SK-N-SH (cell line): ENCODE data around the gene SDR9C7. TPM values are rescaled to one million over a fixed set of nuclear protein-coding genes. Genes with fewer than 3 reads are reported as not detected.
"Not testable (repeated sequence)": the region's sequence is repeated elsewhere in the genome, so short reads cannot be mapped to it uniquely, and the experiment has no call there.

Experiments
- CTCF ChIA-PET: fragments of 300-600, 350-600 bp; formaldehyde crosslinking; extraction: SDS; loops from one replicate; lab custom pipeline; 2021; lab: Yijun Ruan, JAX
- POLR2A ChIA-PET: fragments of 350-600 bp; sonication (Branson Sonifier 250); formaldehyde crosslinking; extraction: SDS; loops from one replicate; lab custom pipeline; 2020; ENCODE audit warnings: antibody characterized with exemption, inconsistent platforms; lab: Yijun Ruan, JAX
- DNase-seq: peaks from one replicate; pipeline ENCODE4 v3.0.0; 2012
- H2AFZ ChIP-seq: fragments of 200-600 bp; sonication (generic); 2 replicates; pipeline ENCODE4 v1.8.1; 2016; ENCODE audit warnings: antibody characterized with exemption, mild to moderate bottlenecking, low read depth
- H3F3A ChIP-seq: fragments of 200-600 bp; sonication (generic); replicated peaks from 2 replicates; pipeline ENCODE3; 2016; ENCODE audit warnings: antibody characterized with exemption, mild to moderate bottlenecking; ENCODE audit not compliant: insufficient read depth
- H3K27ac ChIP-seq, 2 experiments: fragments of 200-500 bp in 1 of 2; fragments of 200-600 bp in 1 of 2; sonication (Bioruptor generic) in 1 of 2; sonication (generic), shearing (Covaris generic) in 1 of 2; 2 replicates each; pipeline versions ENCODE4 v1.5.1 to v1.6.1; 2014 to 2016; ENCODE audit warnings: low read depth in 2 of 2, inconsistent platforms in 1 of 2, low read length in 1 of 2, mild to moderate bottlenecking in 1 of 2, mixed read lengths in 1 of 2
- H3K27me3 ChIP-seq: fragments of 200-600 bp; sonication (generic), shearing (Covaris generic); 2 replicates; pipeline ENCODE4 v1.6.1; 2016; ENCODE audit warnings: mixed run types; ENCODE audit not compliant: insufficient read depth
- H3K36me3 ChIP-seq, 2 experiments: fragments of 200-500 bp in 1 of 2; fragments of 200-600 bp in 1 of 2; sonication (Bioruptor generic) in 1 of 2; sonication (generic) in 1 of 2; replicated peaks in 1 of 2; 2 replicates each; pipeline versions ENCODE3 to v1.5.1; 2014 to 2016; ENCODE audit warnings: low read length in 1 of 2, mild to moderate bottlenecking in 1 of 2; ENCODE audit not compliant: insufficient read depth in 2 of 2, control insufficient read depth in 1 of 2
- H3K4me1 ChIP-seq, 2 experiments: fragments of 200-500 bp in 1 of 2; fragments of 200-600 bp in 1 of 2; sonication (Bioruptor generic) in 1 of 2; sonication (generic), shearing (Covaris generic) in 1 of 2; 2 replicates each; pipeline versions ENCODE4 v1.5.1 to v1.6.1; 2014 to 2016; ENCODE audit warnings: low read depth in 1 of 2, low read length in 1 of 2, mixed run types in 1 of 2; ENCODE audit not compliant: insufficient read depth in 2 of 2, control insufficient read depth in 1 of 2
- H3K4me2 ChIP-seq: fragments of 200-600 bp; sonication (generic), shearing (Covaris generic); 2 replicates; pipeline ENCODE4 v1.6.1; 2017; ENCODE audit warnings: mixed run types
- H3K4me3 ChIP-seq, 2 experiments: fragments of 200-500 bp in 1 of 2; fragments of 200-600 bp in 1 of 2; sonication (Bioruptor generic) in 1 of 2; sonication (generic), shearing (Covaris generic) in 1 of 2; 2 replicates each; pipeline versions ENCODE4 v1.5.1 to v1.8.1; 2014 to 2016; ENCODE audit warnings: low read depth in 2 of 2, inconsistent platforms in 1 of 2, low read length in 1 of 2, mild to moderate bottlenecking in 1 of 2, mixed read lengths in 1 of 2, moderate library complexity in 1 of 2
- H3K79me2 ChIP-seq: fragments of 200-600 bp; sonication (generic); 2 replicates; pipeline ENCODE4 v1.8.1; 2017; ENCODE audit warnings: mild to moderate bottlenecking; ENCODE audit not compliant: insufficient read depth
- H3K9ac ChIP-seq: fragments of 200-600 bp; sonication (generic); 2 replicates; pipeline ENCODE4 v1.6.1; 2017; ENCODE audit warnings: mixed run types
- H3K9me2 ChIP-seq: fragments of 200-600 bp; sonication (generic); 2 replicates; pipeline ENCODE4 v1.6.1; 2017; ENCODE audit warnings: mixed run types
- H3K9me3 ChIP-seq: fragments of 200-600 bp; sonication (generic); 2 replicates; pipeline ENCODE4 v1.6.1; 2017; ENCODE audit warnings: mixed run types, mild to moderate bottlenecking, moderate library complexity
- H4K20me1 ChIP-seq: fragments of 200-600 bp; sonication (generic); 2 replicates; pipeline ENCODE4 v1.6.1; 2017; ENCODE audit warnings: mild to moderate bottlenecking, mixed run types; ENCODE audit not compliant: insufficient read depth
- JUND ChIP-seq: IDR thresholded peaks from 2 replicates; pipeline ENCODE4 v1.4.0; 2012
- MXI1 ChIP-seq: IDR thresholded peaks from 2 replicates; pipeline ENCODE4 v1.6.1; 2012; ENCODE audit warnings: mild to moderate bottlenecking, low read depth, low read length, improper control_type of control experiment
- RAD21 ChIP-seq: IDR thresholded peaks from 2 replicates; pipeline ENCODE4 v1.6.1; 2012; ENCODE audit warnings: mild to moderate bottlenecking, low read length
- RCOR1 ChIP-seq: fragments of 150-350 bp; IDR thresholded peaks from 2 replicates; pipeline ENCODE4 v1.6.1; 2017; ENCODE audit warnings: antibody characterized with exemption, low read length
- RFX5 ChIP-seq: IDR thresholded peaks from 2 replicates; pipeline ENCODE4 v1.6.1; 2012; ENCODE audit warnings: mild to moderate bottlenecking, improper control_type of control experiment, low read length
- WGBS: methylation state at CpG from one replicate; pipeline ENCODE4 v1.1.6; 2017; ENCODE audit warnings: low lambda C conversion rate; 5-methylcytosine and 5-hydroxymethylcytosine counted together
- polyA plus RNA-seq, 3 experiments: library from polyadenylated mRNA; depleted of rRNA; stranded (reverse); fragments of >200 nt; gene quantifications; 2 replicates each; pipeline ENCODE4 v1.2.3, GENCODE V29; 2012
- TF ChIP-seq, protein P1 (sequence below): IDR thresholded peaks from 2 replicates; pipeline ENCODE4 v1.6.1; 2012; ENCODE audit warnings: mild to moderate bottlenecking, low read depth, low read length, moderate library complexity
- TF ChIP-seq, protein P2 (sequence below): IDR thresholded peaks from 2 replicates; pipeline ENCODE4 v1.4.0; 2012; ENCODE audit warnings: low read depth, borderline replicate concordance
- TF ChIP-seq, protein P3 (sequence below): IDR thresholded peaks from 2 replicates; pipeline ENCODE4; 2012
- TF ChIP-seq, protein P4 (sequence below): fragments of 150-350 bp; IDR thresholded peaks from 2 replicates; pipeline ENCODE4 v1.6.1; 2016; ENCODE audit warnings: mild to moderate bottlenecking, low read depth, low read length

Gene SDR9C7
- polyA plus RNA-seq, 1 of the 3 experiments (the other 2 are of a cell fraction), result not detected

DNA sequence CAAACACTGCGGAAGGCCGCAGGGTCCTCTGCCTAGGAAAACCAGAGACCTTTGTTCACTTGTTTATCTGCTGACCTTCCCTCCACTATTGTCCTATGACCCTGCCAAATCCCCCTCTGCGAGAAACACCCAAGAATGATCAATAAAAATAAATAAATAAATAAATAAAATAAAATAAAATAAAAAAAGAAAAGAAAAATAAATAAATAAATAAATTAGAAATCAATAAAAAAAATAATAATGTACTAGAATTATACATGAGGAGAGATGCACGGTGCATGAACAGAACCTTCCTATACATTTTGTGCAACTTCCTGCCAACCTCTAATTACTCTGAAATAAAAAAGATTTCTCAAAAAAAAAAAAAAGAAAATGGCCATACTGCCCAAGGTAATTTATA, 30.9 kb upstream of the SDR9C7 start:
- POLR2A ChIA-PET, result not testable (repeated sequence)

DNA sequence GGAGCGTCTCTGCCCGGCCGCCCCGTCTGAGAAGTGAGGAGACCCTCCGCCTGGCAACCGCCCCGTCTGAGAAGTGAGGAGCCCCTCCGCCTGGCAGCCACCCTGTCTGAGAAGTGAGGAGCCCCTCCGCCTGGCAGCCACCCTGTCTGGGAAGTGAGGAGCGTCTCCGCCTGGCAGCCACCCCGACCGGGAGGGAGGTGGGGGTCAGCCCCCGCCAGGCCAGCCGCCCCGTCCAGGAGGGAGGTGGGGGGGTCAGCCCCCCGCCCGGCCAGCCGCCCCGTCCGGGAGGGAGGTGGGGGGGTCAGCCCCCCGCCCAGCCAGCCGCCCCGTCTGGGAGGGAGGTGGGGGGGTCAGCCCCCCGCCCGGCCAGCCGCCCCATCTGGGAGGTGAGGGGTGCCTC, 29.3 kb upstream of the SDR9C7 start:
- H3K9me3 ChIP-seq, H3K4me3 ChIP-seq, H3K9ac ChIP-seq, H3K27ac ChIP-seq, H3K27me3 ChIP-seq, DNase-seq, H3F3A ChIP-seq, H3K4me1 ChIP-seq, POLR2A ChIA-PET, H2AFZ ChIP-seq, H3K4me2 ChIP-seq, CTCF ChIA-PET, H4K20me1 ChIP-seq, H3K36me3 ChIP-seq, H3K79me2 ChIP-seq, H3K9me2 ChIP-seq: not testable (repeated sequence)
- WGBS, result no CpG with 5 or more reads among the region's 27 CpGs

More for the DNA sequence above, 30.9 kb upstream of the SDR9C7 start:
- CTCF ChIA-PET, H3K27me3 ChIP-seq, H4K20me1 ChIP-seq, H3K4me3 ChIP-seq, H3K79me2 ChIP-seq, H3K9me3 ChIP-seq, H3K27ac ChIP-seq, DNase-seq, H2AFZ ChIP-seq, H3K4me1 ChIP-seq, H3F3A ChIP-seq, H3K9ac ChIP-seq, H3K4me2 ChIP-seq, H3K9me2 ChIP-seq, H3K36me3 ChIP-seq: not testable (repeated sequence)
- WGBS, result 70% methylated on average over 4 of the region's 4 CpGs

DNA sequence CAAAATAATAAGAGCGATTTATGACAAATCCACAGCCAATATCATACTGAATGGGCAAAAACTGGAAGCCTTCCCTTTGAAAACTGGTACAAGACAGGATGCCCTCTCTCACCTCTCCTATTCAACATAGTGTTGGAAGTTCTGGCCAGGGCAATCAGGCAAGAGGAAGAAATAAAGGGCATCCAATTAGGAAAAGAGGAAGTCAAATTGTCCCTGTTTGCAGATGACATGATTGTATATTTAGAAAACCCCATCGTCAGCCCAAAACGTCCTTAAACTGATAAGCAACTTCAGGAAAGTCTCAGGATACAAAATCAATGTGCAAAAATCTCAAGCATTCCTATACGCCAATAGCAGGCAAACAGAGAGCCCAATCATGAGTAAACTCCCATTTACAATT, 28.0 kb upstream of the SDR9C7 start:
- H3K4me1 ChIP-seq, CTCF ChIA-PET, H3K9me2 ChIP-seq, H3K36me3 ChIP-seq, H3K9me3 ChIP-seq, H3K27ac ChIP-seq, H3K9ac ChIP-seq, H3F3A ChIP-seq, H4K20me1 ChIP-seq, DNase-seq, H3K4me3 ChIP-seq, H3K4me2 ChIP-seq, H3K27me3 ChIP-seq, H3K79me2 ChIP-seq, H2AFZ ChIP-seq, POLR2A ChIA-PET: not testable (repeated sequence)
- 20% methylated on average over 4 of the region's 4 CpGs for WGBS

DNA sequence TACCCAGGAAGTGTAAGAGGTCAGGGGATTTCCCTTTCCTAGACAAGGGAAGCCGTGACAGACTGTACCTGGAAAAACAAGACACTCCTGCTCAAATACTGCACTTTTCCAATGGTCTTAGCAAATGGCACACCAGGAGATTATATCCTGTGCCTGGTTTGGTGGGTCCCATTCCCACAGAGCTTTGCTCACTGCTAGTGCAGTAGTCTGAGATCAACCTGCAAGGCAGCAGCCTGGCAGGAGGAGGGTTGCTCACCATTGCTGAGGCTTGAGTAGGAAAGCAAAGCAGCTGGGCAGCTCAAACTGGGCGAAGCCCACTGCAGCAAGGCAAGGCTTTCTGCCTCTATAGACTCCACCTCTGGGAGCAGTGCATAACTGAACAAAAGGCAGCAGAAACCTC, 24.2 kb upstream of the SDR9C7 start:
- WGBS, result 16% methylated on average over 2 of the region's 2 CpGs
- ChIA-PET POLR2A (interaction anchor here (0.6 to 1.6 kb wide), 2 partner anchors 30 to 71 kb away, joined by 3 read pairs; no protein-coding TSS in a partner anchor), CTCF (interaction anchor here (1.1 kb wide), 1 partner anchor 29 kb away, joined by 3 read pairs; no protein-coding TSS in a partner anchor)
- Histone ChIP-seq H3K36me3 (no peaks in the 10 kb centered on the region), H3K79me2 (no peaks in the 10 kb centered on the region), H3K4me1 (peaks cover 0 to 2% of the 10 kb centered on the region in 2 experiments; a peak in 1 of 4 replicates), H3F3A (no peaks in the 10 kb centered on the region), H3K9ac (no peak overlapping the region), H3K27ac (no peak overlapping the region), H3K9me2 (no peaks in the 10 kb centered on the region), H2AFZ (no peak overlapping the region), H4K20me1 (no peaks in the 10 kb centered on the region), H3K4me3 (no peak overlapping the region), H3K9me3 (no peaks in the 10 kb centered on the region), H3K27me3 (peaks cover 6% of the 10 kb centered on the region; the same call in 1 of the 2 replicates), H3K4me2 (no peak overlapping the region)
- no peak for DNase-seq
- TF ChIP-seq, protein P1, sequence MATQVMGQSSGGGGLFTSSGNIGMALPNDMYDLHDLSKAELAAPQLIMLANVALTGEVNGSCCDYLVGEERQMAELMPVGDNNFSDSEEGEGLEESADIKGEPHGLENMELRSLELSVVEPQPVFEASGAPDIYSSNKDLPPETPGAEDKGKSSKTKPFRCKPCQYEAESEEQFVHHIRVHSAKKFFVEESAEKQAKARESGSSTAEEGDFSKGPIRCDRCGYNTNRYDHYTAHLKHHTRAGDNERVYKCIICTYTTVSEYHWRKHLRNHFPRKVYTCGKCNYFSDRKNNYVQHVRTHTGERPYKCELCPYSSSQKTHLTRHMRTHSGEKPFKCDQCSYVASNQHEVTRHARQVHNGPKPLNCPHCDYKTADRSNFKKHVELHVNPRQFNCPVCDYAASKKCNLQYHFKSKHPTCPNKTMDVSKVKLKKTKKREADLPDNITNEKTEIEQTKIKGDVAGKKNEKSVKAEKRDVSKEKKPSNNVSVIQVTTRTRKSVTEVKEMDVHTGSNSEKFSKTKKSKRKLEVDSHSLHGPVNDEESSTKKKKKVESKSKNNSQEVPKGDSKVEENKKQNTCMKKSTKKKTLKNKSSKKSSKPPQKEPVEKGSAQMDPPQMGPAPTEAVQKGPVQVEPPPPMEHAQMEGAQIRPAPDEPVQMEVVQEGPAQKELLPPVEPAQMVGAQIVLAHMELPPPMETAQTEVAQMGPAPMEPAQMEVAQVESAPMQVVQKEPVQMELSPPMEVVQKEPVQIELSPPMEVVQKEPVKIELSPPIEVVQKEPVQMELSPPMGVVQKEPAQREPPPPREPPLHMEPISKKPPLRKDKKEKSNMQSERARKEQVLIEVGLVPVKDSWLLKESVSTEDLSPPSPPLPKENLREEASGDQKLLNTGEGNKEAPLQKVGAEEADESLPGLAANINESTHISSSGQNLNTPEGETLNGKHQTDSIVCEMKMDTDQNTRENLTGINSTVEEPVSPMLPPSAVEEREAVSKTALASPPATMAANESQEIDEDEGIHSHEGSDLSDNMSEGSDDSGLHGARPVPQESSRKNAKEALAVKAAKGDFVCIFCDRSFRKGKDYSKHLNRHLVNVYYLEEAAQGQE, result no peak
- TF ChIP-seq RAD21, result no peak
- no peak for TF ChIP-seq MXI1
- TF ChIP-seq, protein P2, sequence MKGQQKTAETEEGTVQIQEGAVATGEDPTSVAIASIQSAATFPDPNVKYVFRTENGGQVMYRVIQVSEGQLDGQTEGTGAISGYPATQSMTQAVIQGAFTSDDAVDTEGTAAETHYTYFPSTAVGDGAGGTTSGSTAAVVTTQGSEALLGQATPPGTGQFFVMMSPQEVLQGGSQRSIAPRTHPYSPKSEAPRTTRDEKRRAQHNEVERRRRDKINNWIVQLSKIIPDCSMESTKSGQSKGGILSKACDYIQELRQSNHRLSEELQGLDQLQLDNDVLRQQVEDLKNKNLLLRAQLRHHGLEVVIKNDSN, result no peak
- TF ChIP-seq, protein P3, sequence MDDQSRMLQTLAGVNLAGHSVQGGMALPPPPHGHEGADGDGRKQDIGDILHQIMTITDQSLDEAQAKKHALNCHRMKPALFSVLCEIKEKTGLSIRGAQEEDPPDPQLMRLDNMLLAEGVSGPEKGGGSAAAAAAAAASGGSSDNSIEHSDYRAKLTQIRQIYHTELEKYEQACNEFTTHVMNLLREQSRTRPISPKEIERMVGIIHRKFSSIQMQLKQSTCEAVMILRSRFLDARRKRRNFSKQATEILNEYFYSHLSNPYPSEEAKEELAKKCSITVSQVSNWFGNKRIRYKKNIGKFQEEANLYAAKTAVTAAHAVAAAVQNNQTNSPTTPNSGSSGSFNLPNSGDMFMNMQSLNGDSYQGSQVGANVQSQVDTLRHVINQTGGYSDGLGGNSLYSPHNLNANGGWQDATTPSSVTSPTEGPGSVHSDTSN, result no peak
- no peak for TF ChIP-seq JUND
- TF ChIP-seq, protein P4, sequence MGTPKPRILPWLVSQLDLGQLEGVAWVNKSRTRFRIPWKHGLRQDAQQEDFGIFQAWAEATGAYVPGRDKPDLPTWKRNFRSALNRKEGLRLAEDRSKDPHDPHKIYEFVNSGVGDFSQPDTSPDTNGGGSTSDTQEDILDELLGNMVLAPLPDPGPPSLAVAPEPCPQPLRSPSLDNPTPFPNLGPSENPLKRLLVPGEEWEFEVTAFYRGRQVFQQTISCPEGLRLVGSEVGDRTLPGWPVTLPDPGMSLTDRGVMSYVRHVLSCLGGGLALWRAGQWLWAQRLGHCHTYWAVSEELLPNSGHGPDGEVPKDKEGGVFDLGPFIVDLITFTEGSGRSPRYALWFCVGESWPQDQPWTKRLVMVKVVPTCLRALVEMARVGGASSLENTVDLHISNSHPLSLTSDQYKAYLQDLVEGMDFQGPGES, result no peak
- TF ChIP-seq RFX5, result no peak
- TF ChIP-seq RCOR1, result no peak
